Measurements from ENCODE around the gene TNF.

The TNF gene

GRCh38 chr6:31573239-31574105 is 1.9 kb upstream of the TNF start:
- DNase-seq (ENCODE audit: low spot score) = no peak

DNA sequence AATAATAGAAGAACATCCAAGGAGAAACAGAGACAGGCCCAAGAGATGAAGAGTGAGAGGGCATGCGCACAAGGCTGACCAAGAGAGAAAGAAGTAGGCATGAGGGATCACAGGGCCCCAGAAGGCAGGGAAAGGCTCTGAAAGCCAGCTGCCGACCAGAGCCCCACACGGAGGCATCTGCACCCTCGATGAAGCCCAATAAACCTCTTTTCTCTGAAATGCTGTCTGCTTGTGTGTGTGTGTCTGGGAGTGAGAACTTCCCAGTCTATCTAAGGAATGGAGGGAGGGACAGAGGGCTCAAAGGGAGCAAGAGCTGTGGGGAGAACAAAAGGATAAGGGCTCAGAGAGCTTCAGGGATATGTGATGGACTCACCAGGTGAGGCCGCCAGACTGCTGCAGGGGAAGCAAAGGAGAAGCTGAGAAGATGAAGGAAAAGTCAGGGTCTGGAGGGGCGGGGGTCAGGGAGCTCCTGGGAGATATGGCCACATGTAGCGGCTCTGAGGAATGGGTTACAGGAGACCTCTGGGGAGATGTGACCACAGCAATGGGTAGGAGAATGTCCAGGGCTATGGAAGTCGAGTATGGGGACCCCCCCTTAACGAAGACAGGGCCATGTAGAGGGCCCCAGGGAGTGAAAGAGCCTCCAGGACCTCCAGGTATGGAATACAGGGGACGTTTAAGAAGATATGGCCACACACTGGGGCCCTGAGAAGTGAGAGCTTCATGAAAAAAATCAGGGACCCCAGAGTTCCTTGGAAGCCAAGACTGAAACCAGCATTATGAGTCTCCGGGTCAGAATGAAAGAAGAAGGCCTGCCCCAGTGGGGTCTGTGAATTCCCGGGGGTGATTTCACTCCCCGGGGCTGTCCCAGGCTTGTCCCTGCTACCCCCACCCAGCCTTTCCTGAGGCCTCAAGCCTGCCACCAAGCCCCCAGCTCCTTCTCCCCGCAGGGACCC is 981 bp upstream of the TNF start:
- no peak for DNase-seq (ENCODE audit: low spot score)

GRCh38 chr6:31575952-31576685 is 754 bp downstream of the TNF start:
- no peak for DNase-seq (ENCODE audit: low spot score)

DNA sequence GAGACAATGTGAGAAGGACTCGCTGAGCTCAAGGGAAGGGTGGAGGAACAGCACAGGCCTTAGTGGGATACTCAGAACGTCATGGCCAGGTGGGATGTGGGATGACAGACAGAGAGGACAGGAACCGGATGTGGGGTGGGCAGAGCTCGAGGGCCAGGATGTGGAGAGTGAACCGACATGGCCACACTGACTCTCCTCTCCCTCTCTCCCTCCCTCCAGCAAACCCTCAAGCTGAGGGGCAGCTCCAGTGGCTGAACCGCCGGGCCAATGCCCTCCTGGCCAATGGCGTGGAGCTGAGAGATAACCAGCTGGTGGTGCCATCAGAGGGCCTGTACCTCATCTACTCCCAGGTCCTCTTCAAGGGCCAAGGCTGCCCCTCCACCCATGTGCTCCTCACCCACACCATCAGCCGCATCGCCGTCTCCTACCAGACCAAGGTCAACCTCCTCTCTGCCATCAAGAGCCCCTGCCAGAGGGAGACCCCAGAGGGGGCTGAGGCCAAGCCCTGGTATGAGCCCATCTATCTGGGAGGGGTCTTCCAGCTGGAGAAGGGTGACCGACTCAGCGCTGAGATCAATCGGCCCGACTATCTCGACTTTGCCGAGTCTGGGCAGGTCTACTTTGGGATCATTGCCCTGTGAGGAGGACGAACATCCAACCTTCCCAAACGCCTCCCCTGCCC is 1.7 kb downstream of the TNF start:
- DNase-seq (ENCODE audit: low spot score) = no peak

GRCh38 chr6:31577579-31577966 is 2.2 kb downstream of the TNF start:
- DNase-seq (ENCODE audit: low spot score) = no peak

DNA sequence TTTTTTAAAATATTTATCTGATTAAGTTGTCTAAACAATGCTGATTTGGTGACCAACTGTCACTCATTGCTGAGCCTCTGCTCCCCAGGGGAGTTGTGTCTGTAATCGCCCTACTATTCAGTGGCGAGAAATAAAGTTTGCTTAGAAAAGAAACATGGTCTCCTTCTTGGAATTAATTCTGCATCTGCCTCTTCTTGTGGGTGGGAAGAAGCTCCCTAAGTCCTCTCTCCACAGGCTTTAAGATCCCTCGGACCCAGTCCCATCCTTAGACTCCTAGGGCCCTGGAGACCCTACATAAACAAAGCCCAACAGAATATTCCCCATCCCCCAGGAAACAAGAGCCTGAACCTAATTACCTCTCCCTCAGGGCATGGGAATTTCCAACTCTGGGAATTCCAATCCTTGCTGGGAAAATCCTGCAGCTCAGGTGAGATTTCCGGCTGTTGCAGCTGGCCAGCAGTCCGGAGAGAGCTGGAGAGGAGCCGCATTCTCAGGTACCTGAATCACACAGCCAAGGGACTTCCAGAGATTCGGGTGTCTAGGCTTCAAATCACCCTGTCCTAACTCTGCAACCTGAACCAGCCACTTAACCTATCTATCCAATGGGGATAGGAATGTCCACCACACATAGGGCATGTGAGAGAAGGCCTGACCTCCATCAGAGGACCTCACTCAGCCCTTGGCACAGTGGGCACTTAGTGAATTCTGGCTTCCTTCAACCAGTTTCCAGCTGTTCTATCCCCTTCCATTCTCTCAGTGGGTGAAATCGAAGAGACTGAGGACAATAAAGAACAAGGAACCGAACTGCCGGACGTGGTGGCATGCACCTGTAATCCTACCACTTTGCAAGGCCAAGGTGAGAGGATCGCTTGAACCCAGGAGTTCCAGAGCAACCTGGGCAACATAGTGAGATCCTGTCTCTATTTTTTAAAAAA is 3.1 kb downstream of the TNF start:
- DNase-seq (ENCODE audit: low spot score) = no peak

- no peak for DNase-seq (ENCODE audit: low spot score)
These were observed 3.7 kb downstream of the TNF start for GRCh38 chr6:31579119-31579505.

- no peak for DNase-seq (ENCODE audit: low spot score)
These were observed 4.4 kb downstream of the TNF start for GRCh38 chr6:31579546-31580437.

DNA sequence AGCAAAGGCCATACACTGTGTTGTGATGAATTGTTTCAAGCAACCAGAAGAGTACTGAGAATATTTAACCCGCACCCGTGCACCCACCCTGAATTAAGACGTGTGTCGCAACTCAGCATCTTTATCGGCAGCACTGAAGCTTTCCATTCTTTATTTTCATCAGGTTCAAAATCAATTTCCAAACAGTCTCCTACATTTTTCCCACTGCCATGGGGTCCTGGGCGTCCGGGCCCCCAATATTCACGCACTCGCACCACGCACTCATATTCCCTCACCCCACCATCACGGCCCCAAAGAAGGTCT is 5.0 kb downstream of the TNF start:
- no peak for DNase-seq (ENCODE audit: low spot score)

- DNase-seq (ENCODE audit: low spot score) = peak; percentile 90
These were observed 5.6 kb downstream of the TNF start for GRCh38 chr6:31580807-31581433.

DNA sequence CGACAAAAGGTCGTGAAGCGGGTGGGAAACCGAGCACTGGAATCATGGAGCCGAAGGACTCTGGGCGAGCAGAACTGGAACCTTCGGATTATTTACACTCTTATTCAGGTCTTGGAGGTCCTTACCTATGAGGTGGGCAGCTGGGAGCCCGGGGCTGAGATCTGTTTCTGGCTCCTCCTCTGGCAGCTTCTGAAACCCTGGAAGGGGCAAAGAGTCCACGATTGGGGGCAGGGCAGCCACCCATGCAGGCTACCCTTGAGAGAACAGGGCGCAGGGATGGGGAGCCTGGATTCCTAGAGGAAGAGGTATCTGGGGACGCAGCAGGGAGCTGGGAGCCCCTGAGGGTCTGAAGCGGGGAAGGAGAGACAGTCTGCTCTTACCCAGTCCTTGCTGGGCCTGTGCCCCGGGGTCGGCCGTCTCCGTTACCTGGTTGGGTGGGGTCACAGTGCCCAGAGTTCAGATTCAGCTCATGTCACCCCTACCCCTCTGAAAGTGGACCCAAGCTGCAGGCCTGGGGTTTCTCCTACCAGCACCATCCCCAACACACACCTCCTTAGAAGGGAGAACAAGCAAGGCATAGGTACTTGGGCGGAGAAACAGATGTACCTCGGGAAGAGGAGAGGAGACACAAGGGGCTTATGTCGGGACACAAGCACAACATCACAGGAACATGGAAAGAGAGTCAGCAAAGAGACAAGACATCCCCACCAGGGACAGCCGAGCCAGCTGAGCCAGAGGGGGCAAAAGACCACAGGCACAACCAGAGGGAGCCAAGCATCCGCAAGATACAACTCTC is 6.3 kb downstream of the TNF start:
- DNase-seq (ENCODE audit: low spot score) = no peak

- DNase-seq (ENCODE audit: low spot score) = no peak
These were observed 6.9 kb downstream of the TNF start, which contains the start of gene LTB for GRCh38 chr6:31582230-31582643. TSS of gene LTB (minus strand) at chr6:31582424. CDS start at chr6:31582417, 7 bp downstream.

GRCh38 chr6:31585491-31585890 is 10.1 kb downstream of the TNF start:
- no peak for DNase-seq (ENCODE audit: low spot score)

GRCh38 chr6:31586008-31586407 is 10.6 kb downstream of the TNF start, which contains the start of gene LST1:
TSS of gene LST1 (plus strand) at chr6:31586277. CDS start at chr6:31587300, 1,023 bp downstream.
- no peak for DNase-seq (ENCODE audit: low spot score)

- DNase-seq (ENCODE audit: low spot score) = no peak
These were observed 11.4 kb downstream of the TNF start for GRCh38 chr6:31586599-31587281.

- no peak for DNase-seq (ENCODE audit: low spot score)
These were observed 12.7 kb downstream of the TNF start for GRCh38 chr6:31587791-31588777.

Measured in left forelimb (tissue), 1 donor.